Neural progenitor cell (in vitro differentiated cells): ENCODE data around the gene TGIF2. TPM values are rescaled to one million over a fixed set of nuclear protein-coding genes. Genes with fewer than 3 reads are reported as not detected.

Experiments used
- DNase-seq: peaks from one replicate; pipeline ENCODE4 v3.0.0-alpha.2; 2016; ENCODE audit warnings: low spot score
- H2AFZ ChIP-seq: fragments of 200-600 bp; sonication (generic); replicated peaks from 2 replicates; pipeline ENCODE4 v1.6.1; 2016; ENCODE audit warnings: antibody characterized with exemption
- H3F3A ChIP-seq: fragments of 200-600 bp; sonication (generic); 2 replicates; pipeline ENCODE4 v1.6.1; 2016; ENCODE audit warnings: antibody characterized with exemption, low read depth
- H3K27ac ChIP-seq: fragments of 200-600 bp; sonication (generic); 2 replicates; pipeline ENCODE4 v1.5.1; 2016; ENCODE audit warnings: mild to moderate bottlenecking
- H3K27me3 ChIP-seq: fragments of 200-600 bp; sonication (generic); 2 replicates; pipeline ENCODE4 v1.6.1; 2016; ENCODE audit warnings: mild to moderate bottlenecking, moderate library complexity
- H3K36me3 ChIP-seq: fragments of 200-600 bp; sonication (generic); 2 replicates; pipeline ENCODE4 v1.5.1; 2016
- H3K4me1 ChIP-seq: fragments of 200-600 bp; sonication (generic); 2 replicates; pipeline ENCODE4 v1.6.1; 2016; ENCODE audit warnings: mixed run types
- H3K4me2 ChIP-seq: fragments of 200-600 bp; sonication (generic); 2 replicates; pipeline ENCODE4 v1.6.1; 2016
- H3K4me3 ChIP-seq: fragments of 200-600 bp; sonication (generic); 2 replicates; pipeline ENCODE4 v1.5.1; 2016
- H3K79me2 ChIP-seq: fragments of 200-600 bp; sonication (generic); 2 replicates; pipeline ENCODE4 v1.6.1; 2016; ENCODE audit warnings: low read depth
- H3K9ac ChIP-seq: fragments of 200-600 bp; sonication (generic); 2 replicates; pipeline ENCODE4 v1.6.1; 2016
- H3K9me3 ChIP-seq: fragments of 200-600 bp; sonication (generic); 2 replicates; pipeline ENCODE4 v1.5.1; 2016; ENCODE audit warnings: low read depth
- H4K20me1 ChIP-seq: fragments of 200-600 bp; sonication (generic); 2 replicates; pipeline ENCODE4 v1.6.1; 2016; ENCODE audit warnings: low read depth
- H3K27ac Mint-ChIP-seq: 3 replicates; pipeline ENCODE4 v1.8.0; 2021; ENCODE audit warnings: mixed read lengths
- H3K27me3 Mint-ChIP-seq: 2 replicates; pipeline ENCODE4 v1.8.0; 2022; ENCODE audit warnings: low read depth, mild to moderate bottlenecking, inconsistent platforms, moderate library complexity, mixed read lengths; ENCODE audit not compliant: insufficient read depth
- H3K36me3 Mint-ChIP-seq: 3 replicates; pipeline ENCODE4 v1.8.0; 2021; ENCODE audit warnings: mixed read lengths
- H3K4me1 Mint-ChIP-seq: 3 replicates; pipeline ENCODE4 v1.8.0; 2021; ENCODE audit warnings: mixed read lengths
- H3K4me3 Mint-ChIP-seq: 3 replicates; pipeline ENCODE4 v1.8.0; 2021; ENCODE audit warnings: mild to moderate bottlenecking, moderate library complexity, mixed read lengths
- H3K9me3 Mint-ChIP-seq: 3 replicates; pipeline ENCODE4 v1.8.0; 2020; ENCODE audit warnings: mixed read lengths
- CTCF ChIP-seq: fragments of 200-600 bp; sonication (generic); IDR thresholded peaks from 2 replicates; pipeline ENCODE4 v1.5.1; 2017; ENCODE audit warnings: antibody characterized with exemption, mild to moderate bottlenecking
- EZH2 ChIP-seq: fragments of 200-600 bp; sonication (generic); IDR thresholded peaks from 2 replicates; pipeline ENCODE4 v1.6.1; 2017; ENCODE audit warnings: antibody characterized with exemption, mild to moderate bottlenecking, moderate library complexity
- EZH2phosphoT487 ChIP-seq: fragments of 200-600 bp; sonication (generic); IDR thresholded peaks from 2 replicates; pipeline ENCODE4 v1.6.1; 2017; ENCODE audit warnings: antibody characterized with exemption
- total RNA-seq: library from RNA; depleted of rRNA; stranded (reverse); fragments of >200 nt; gene quantifications from 2 replicates; pipeline ENCODE4 v1.2.3, GENCODE V29; 2015; ENCODE audit warnings: low replicate concordance

Gene TGIF2
- total RNA-seq, 1 donor from 2014 or later: 67.1 TPM

- peaks cover 39% of the 10 kb centered on the region for H3K36me3 Mint-ChIP-seq
- H3K27ac Mint-ChIP-seq: no peak overlapping the region
- no peak overlapping the region for H3K4me2 ChIP-seq
- no peaks in the 10 kb centered on the region for H3K9me3 ChIP-seq
- H2AFZ ChIP-seq: no peak overlapping the region
- DNase-seq: no peak
- no peak overlapping the region for H3K9ac ChIP-seq
- H3K4me3 ChIP-seq: no peak overlapping the region
- H3K4me1 ChIP-seq: peaks cover 8% of the 10 kb centered on the region
- H3K9me3 Mint-ChIP-seq: no peaks in the 10 kb centered on the region
- peaks cover 42% of the 10 kb centered on the region for H3F3A ChIP-seq
- H3K27me3 Mint-ChIP-seq: no peaks in the 10 kb centered on the region
- no peaks in the 10 kb centered on the region for H3K79me2 ChIP-seq
- H4K20me1 ChIP-seq: peaks cover 10% of the 10 kb centered on the region
- H3K36me3 ChIP-seq: no peaks in the 10 kb centered on the region
- H3K4me3 Mint-ChIP-seq: no peak overlapping the region
- H3K4me1 Mint-ChIP-seq: peaks cover 7% of the 10 kb centered on the region
- TF ChIP-seq EZH2phosphoT487: no peak
- TF ChIP-seq EZH2: no peak
- TF ChIP-seq CTCF: no peak
- H3K27ac ChIP-seq: no peak overlapping the region
- H3K27me3 ChIP-seq: no peaks in the 10 kb centered on the region
Measured at GRCh38 chr20:36587388-36588070, 14.1 kb downstream of the TGIF2 start.

GRCh38 chr20:36591281-36591680 lies 17.9 kb downstream of the TGIF2 start:
- Histone ChIP-seq H3K27ac (no peak overlapping the region), H3K79me2 (no peaks in the 10 kb centered on the region), H4K20me1 (no peaks in the 10 kb centered on the region), H3K27me3 (no peaks in the 10 kb centered on the region), H3F3A (peaks cover 12% of the 10 kb centered on the region), H3K9me3 (no peaks in the 10 kb centered on the region), H3K4me3 (no peak overlapping the region), H3K4me1 (peaks cover 8% of the 10 kb centered on the region), H3K36me3 (no peaks in the 10 kb centered on the region), H3K9ac (no peak overlapping the region), H2AFZ (no peak overlapping the region), H3K4me2 (no peak overlapping the region)
- Mint-ChIP-seq H3K27ac (no peak overlapping the region), H3K9me3 (no peaks in the 10 kb centered on the region), H3K4me1 (peaks cover 7% of the 10 kb centered on the region), H3K36me3 (peaks cover 34% of the 10 kb centered on the region), H3K4me3 (no peak overlapping the region), H3K27me3 (peaks cover 4% of the 10 kb centered on the region)
- no peak for DNase-seq
- TF ChIP-seq CTCF: no peak
- TF ChIP-seq EZH2: no peak
- no peak for TF ChIP-seq EZH2phosphoT487

GRCh38 chr20:36591854-36592641 lies 18.7 kb downstream of the TGIF2 start:
- no peak for TF ChIP-seq EZH2
- peak; percentile 51 for TF ChIP-seq CTCF
- Histone ChIP-seq H3K9ac (no peak overlapping the region), H3K4me2 (no peak overlapping the region), H3K79me2 (no peaks in the 10 kb centered on the region), H2AFZ (no peak overlapping the region), H3F3A (peaks cover 14% of the 10 kb centered on the region), H3K36me3 (no peaks in the 10 kb centered on the region), H3K27me3 (no peaks in the 10 kb centered on the region), H3K4me1 (peaks cover 8% of the 10 kb centered on the region), H4K20me1 (no peaks in the 10 kb centered on the region), H3K27ac (no peak overlapping the region), H3K4me3 (no peak overlapping the region), H3K9me3 (no peaks in the 10 kb centered on the region)
- peaks cover 29% of the 10 kb centered on the region for H3K36me3 Mint-ChIP-seq
- peaks cover 7% of the 10 kb centered on the region for H3K4me1 Mint-ChIP-seq
- peak overlapping the region; percentile 22 for H3K4me3 Mint-ChIP-seq
- peaks cover 4% of the 10 kb centered on the region for H3K27me3 Mint-ChIP-seq
- peak; percentile 63 for DNase-seq
- no peaks in the 10 kb centered on the region for H3K9me3 Mint-ChIP-seq
- no peak overlapping the region for H3K27ac Mint-ChIP-seq
